B cell (primary cell): ENCODE data around the gene ELAC1.

Experiments used
- EZH2 ChIP-seq: IDR thresholded peaks from 2 replicates; pipeline ENCODE4 v1.6.1; 2012; ENCODE audit warnings: borderline replicate concordance, low read depth, mild to moderate bottlenecking, moderate library complexity, low read length; ENCODE audit not compliant: insufficient read depth, poor library complexity, severe bottlenecking
- TF ChIP-seq, protein P1 (sequence below): fragments of 200-600 bp; IDR thresholded peaks from one replicate; pipeline ENCODE4 v1.8.0; 2022; ENCODE audit warnings: antibody characterized with exemption, mild to moderate bottlenecking

DNA sequence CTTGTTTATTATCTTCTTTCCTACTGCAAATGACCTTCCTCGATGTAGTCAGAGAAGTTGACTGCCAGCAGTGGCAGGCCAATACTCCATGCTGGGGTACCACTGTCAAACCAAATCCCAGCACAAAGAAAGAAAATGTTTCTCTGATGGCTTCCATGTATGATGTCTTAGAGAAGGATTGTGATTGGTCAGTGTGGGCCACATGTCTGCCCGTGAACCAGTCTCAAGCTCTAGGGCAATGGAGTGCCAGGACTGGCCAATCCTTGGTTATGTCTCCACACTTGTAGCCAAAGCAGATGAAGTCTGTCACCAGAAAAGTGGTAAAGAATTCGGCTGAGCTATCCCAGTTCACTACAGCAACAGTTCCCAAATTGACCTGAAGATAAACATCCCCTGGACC lies 44.6 kb downstream of the ELAC1 start:
- TF ChIP-seq, protein P1, sequence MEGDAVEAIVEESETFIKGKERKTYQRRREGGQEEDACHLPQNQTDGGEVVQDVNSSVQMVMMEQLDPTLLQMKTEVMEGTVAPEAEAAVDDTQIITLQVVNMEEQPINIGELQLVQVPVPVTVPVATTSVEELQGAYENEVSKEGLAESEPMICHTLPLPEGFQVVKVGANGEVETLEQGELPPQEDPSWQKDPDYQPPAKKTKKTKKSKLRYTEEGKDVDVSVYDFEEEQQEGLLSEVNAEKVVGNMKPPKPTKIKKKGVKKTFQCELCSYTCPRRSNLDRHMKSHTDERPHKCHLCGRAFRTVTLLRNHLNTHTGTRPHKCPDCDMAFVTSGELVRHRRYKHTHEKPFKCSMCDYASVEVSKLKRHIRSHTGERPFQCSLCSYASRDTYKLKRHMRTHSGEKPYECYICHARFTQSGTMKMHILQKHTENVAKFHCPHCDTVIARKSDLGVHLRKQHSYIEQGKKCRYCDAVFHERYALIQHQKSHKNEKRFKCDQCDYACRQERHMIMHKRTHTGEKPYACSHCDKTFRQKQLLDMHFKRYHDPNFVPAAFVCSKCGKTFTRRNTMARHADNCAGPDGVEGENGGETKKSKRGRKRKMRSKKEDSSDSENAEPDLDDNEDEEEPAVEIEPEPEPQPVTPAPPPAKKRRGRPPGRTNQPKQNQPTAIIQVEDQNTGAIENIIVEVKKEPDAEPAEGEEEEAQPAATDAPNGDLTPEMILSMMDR = no peak
- no peak for TF ChIP-seq EZH2
